SW480 (cell line): ENCODE data around the gene RFC4.
A peak's percentile ranks its signal among the peaks of the same experiment; 100 is the strongest.
"Not testable (repeated sequence)": the region's sequence is repeated elsewhere in the genome, so short reads cannot be mapped to it uniquely, and the experiment has no call there.

Experiments used
- DNase-seq: peaks from one replicate; pipeline ENCODE4 v3.0.0-alpha.2; 2016; ENCODE audit warnings: low spot score

Gene RFC4

GRCh38 chr3:186806089-186807055 lies at the start of gene RFC4:
Gene RFC4, minus strand, starts transcription at chr3:186806482. Its CDS starts 1,769 bp downstream, at chr3:186804713.
- peak; percentile 87 for DNase-seq

- no peak for DNase-seq
Observed at GRCh38 chr3:186854954-186855353, 48.7 kb upstream of the RFC4 start.

- no peak for DNase-seq
Observed at GRCh38 chr3:186854146-186854545, 47.9 kb upstream of the RFC4 start.

- DNase-seq, result no peak
Observed at GRCh38 chr3:186852994-186853393, 46.7 kb upstream of the RFC4 start.

- not testable (repeated sequence) for DNase-seq
Observed at GRCh38 chr3:186851835-186852234, 45.6 kb upstream of the RFC4 start.

- DNase-seq, result peak; percentile 80
Observed at GRCh38 chr3:186849374-186849975, 43.2 kb upstream of the RFC4 start.

- no peak for DNase-seq
Observed at GRCh38 chr3:186847437-186847836, 41.2 kb upstream of the RFC4 start.

- no peak for DNase-seq
Observed at GRCh38 chr3:186845756-186846155, 39.5 kb upstream of the RFC4 start.

GRCh38 chr3:186844908-186845307 lies 38.6 kb upstream of the RFC4 start:
- DNase-seq, result no peak

GRCh38 chr3:186843039-186843432 lies 36.8 kb upstream of the RFC4 start:
- DNase-seq, result no peak

GRCh38 chr3:186842426-186843038 lies 36.2 kb upstream of the RFC4 start, which contains the start of gene ADIPOQ:
Gene ADIPOQ, plus strand, starts transcription at chr3:186842710. Its CDS starts 10,349 bp downstream, at chr3:186853059.
- no peak for DNase-seq

- DNase-seq, result no peak
Observed at GRCh38 chr3:186841620-186842019, 35.3 kb upstream of the RFC4 start.

- DNase-seq, result no peak
Observed at GRCh38 chr3:186839874-186840641, 33.8 kb upstream of the RFC4 start.

- no peak for DNase-seq
Observed at GRCh38 chr3:186832276-186832675, 26.0 kb upstream of the RFC4 start.

GRCh38 chr3:186831798-186832197 lies 25.5 kb upstream of the RFC4 start:
- DNase-seq, result no peak

- no peak for DNase-seq
Observed at GRCh38 chr3:186828340-186828739, 22.1 kb upstream of the RFC4 start.

GRCh38 chr3:186826976-186827857 lies 20.9 kb upstream of the RFC4 start:
- DNase-seq, result peak; percentile 79

GRCh38 chr3:186826410-186826975 lies 20.2 kb upstream of the RFC4 start:
- DNase-seq, result peak; percentile 22

GRCh38 chr3:186825872-186826409 lies 19.7 kb upstream of the RFC4 start:
- no peak for DNase-seq

- DNase-seq, result no peak
Observed at GRCh38 chr3:186825294-186825821, 19.1 kb upstream of the RFC4 start.
